HG02798 (cell line): ENCODE data around the gene NPAS2.

Experiments used
- ATAC-seq: cut with Tn5 transposase; IDR thresholded peaks from one replicate; pipeline ENCODE4 v1.9.1; 2021; ENCODE audit warnings: mild to moderate bottlenecking; ENCODE audit not compliant: unreplicated experiment, poor library complexity

NPAS2 gene

GRCh38 chr2:101025561-101025960 lies 205.6 kb downstream of the NPAS2 start:
- ATAC-seq = no peak

- no peak for ATAC-seq
Observed at GRCh38 chr2:101026253-101026701, 206.3 kb downstream of the NPAS2 start.

GRCh38 chr2:101026923-101027469 lies 207.1 kb downstream of the NPAS2 start:
- no peak for ATAC-seq

GRCh38 chr2:101027852-101028251 lies 207.9 kb downstream of the NPAS2 start:
- ATAC-seq = no peak

GRCh38 chr2:101030866-101031554 lies 211.1 kb downstream of the NPAS2 start:
- no peak for ATAC-seq

- no peak for ATAC-seq
Observed at GRCh38 chr2:101032084-101032776, 212.3 kb downstream of the NPAS2 start.

GRCh38 chr2:101036562-101036961 lies 216.6 kb downstream of the NPAS2 start:
- ATAC-seq = no peak

GRCh38 chr2:101037161-101037755 lies 217.3 kb downstream of the NPAS2 start:
- ATAC-seq = no peak

GRCh38 chr2:101038455-101039255 lies 218.7 kb downstream of the NPAS2 start:
- ATAC-seq = no peak

GRCh38 chr2:101040072-101040471 lies 220.1 kb downstream of the NPAS2 start:
- no peak for ATAC-seq

- no peak for ATAC-seq
Observed at GRCh38 chr2:101040761-101041160, 220.8 kb downstream of the NPAS2 start.

- no peak for ATAC-seq
Observed at GRCh38 chr2:101041413-101041812, 221.5 kb downstream of the NPAS2 start.

- ATAC-seq = no peak
Observed at GRCh38 chr2:101045330-101045729, 225.4 kb downstream of the NPAS2 start.
